H4 (cell line): ENCODE results near the gene TXNRD1. TPM values are rescaled to one million over a fixed set of nuclear protein-coding genes. Genes with fewer than 3 reads are reported as not detected.
A peak's percentile ranks its signal among the peaks of the same experiment; 100 is the strongest.
"Not testable (repeated sequence)": the region's sequence is repeated elsewhere in the genome, so short reads cannot be mapped to it uniquely, and the experiment has no call there.

ENCODE experiments used
- DNase-seq: peaks from one replicate; pipeline ENCODE4 v3.0.0-alpha.2; 2015; ENCODE audit warnings: low spot score
- total RNA-seq: library from RNA; depleted of rRNA; stranded (reverse); fragments of >200 nt; shearing (Covaris generic); gene quantifications from 2 replicates; pipeline ENCODE4 v1.2.3, GENCODE V29; 2014

Gene TXNRD1
- total RNA-seq, 1 experiment from 2014 or later: 701 TPM

- no peak for DNase-seq
Observed at GRCh38 chr12:104237930-104238329, 22.4 kb downstream of the TXNRD1 start.

DNA sequence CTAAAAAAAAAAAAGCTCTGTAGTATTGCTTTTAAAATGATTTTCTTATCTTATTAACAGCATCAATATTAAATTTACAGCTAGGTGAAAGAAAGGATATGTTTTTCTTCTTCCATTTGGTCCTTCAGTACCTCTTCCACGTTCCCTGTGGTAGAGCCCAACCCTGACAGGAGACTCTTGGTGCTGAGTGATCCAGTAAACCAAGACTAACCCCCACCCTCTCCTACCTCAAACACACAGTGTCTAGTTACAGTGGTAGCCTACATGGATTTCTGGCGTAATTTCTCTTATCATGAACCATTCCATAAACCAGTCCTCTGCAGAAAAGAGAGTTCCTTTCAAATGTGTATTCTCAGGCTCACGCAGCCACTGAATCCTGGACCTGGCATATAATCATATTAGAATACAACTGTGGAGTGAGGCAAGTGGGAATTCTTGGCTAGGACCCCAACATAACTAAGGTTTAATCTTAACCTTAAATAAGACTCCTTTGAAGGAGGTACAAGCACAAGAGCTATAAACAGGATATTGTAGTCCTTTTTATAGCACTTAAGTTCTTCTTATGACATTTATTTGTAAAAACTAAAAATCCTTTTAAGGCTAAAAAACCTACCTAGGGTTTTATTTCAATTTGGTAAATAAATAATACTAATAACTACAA lies 27.1 kb downstream of the TXNRD1 start:
- DNase-seq: no peak

GRCh38 chr12:104243551-104243950 lies 28.0 kb downstream of the TXNRD1 start:
- no peak for DNase-seq

DNA sequence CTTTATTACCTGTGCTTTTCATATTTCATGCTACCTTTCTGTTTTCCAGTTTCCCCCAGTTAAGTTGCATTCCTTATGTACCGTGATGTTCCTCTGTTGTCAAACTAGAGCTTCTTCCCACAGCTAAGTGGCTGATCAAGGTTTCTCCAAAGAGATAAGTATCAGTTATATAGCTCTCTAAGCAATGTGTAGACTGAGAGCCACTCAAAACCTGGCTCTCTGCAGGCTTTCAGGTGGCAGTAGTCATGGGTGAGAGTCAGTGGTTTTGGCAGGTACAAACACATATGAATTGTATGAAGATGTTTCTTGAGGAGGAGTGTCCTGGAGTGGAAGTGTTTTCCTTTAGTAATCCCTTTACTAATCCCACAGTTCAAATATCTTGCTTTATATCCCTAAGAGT lies 28.4 kb downstream of the TXNRD1 start:
- no peak for DNase-seq

DNA sequence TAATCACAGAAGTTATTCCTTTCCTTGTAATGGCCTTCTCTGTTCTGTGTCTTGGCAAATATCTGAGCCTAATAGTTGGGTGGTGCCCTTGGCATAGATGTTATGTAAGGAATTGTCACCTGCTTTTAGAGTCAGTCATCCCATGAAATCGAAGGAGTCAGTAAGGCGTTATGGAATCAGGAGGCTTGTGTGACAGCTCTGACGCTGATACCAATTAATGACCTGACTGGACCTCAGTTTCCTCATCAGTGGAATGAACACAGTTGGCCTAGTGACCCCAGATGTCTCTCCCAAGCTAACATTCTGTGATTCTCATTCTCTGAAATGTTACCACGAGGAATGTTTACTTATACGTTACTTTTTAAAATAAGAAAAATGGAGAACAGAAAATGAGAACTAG lies 32.1 kb downstream of the TXNRD1 start:
- no peak for DNase-seq

DNA sequence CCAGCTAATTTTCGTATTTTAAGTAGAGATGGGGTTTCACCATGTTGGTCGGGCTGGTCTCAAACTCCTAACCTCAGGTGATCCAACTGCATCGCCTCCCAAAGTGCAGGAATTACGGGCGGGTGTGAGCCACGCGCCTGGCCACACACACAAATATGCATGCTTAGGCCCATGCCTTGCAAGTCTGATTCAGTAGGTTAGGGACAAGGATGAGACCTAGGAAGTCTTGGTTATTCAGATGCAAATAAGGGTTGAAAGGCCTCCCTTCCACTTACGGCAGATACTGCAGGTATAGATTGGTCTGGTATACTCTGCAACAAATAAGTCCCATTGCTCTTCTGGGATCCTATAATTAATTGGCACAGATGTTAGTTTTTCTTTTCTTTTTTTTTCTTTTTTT lies 32.9 kb downstream of the TXNRD1 start:
- no peak for DNase-seq

DNA sequence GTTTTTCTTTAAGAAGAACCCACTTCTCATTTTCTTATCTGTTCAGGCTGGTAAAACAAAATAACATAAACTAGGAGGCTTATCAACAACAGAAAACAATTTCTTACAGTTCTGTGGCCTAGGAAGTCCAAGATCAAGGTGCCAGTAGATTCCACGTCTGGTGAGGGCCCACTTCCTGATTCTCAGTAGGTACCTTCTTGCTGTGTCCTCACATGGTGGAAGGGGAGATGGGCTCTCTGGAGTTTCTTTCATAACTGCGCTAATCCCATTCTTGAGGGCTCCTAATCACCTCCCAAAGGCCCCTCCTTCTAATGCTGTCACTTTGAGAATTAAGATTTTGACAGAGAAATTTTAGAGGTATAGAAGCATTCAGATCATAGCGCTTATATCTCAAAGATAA lies 33.4 kb downstream of the TXNRD1 start:
- DNase-seq: no peak

GRCh38 chr12:104249898-104250297 lies 34.3 kb downstream of the TXNRD1 start:
- no peak for DNase-seq

DNA sequence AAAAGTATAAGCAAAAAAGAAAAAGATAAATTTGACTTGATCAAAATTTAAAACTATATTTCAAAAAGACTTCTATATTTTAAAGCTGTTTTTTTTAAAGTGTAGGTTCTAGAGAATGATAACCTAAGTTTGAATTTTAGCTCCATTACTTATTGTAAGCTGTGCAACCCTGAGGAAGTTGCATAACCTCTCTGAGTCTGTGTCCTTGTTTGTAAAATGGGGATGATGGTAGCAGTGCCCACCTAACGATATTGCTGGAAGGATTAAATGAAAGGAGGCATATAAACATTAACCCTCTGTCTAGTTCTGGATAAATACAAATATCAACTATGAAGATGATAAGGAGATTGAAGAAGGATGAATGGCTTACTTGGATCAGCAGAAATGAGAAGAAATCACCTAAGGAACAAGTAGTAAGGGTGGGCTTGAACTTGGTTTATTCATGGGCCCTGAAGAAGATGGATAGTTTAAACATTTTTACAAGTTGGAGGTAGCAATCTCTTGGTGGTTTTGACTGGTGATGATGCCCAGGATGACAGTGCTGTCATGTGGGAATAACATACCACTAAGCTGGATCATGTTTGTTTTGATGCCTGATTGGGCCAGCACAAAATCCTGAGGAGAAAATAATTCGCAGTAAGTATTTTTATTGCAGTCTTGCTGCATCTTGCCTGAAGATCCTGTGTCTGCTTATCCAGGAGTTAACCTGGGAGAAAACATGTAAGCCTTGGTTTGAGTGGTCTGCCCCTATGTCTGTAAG lies 35.0 kb downstream of the TXNRD1 start:
- no peak for DNase-seq

DNA sequence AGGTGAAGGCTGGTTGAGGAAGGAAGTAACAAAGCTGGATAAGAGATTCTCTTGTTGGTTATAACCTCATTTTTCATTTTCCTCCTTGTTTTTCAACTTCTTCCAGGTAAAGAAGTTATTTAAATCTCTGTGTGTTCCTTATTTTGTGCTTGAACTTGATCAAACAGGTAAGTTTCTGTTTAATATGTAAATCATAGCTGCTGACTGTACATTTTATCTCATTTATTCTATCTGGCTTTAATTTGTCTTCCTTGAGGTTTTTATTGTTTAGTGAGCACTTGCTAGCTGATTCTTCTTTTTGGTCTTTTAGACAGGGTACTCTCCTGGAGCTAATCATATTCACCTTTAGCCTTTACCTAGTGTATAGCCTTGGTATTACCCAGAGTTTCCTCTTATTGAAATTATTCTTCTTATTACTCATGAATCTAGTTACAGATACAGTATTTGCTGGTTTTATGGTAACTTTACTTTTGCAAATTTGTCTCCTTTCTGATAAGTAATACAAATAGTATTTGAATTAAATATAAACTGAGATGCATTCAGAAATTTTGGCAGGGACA lies 42.4 kb downstream of the TXNRD1 start:
- DNase-seq: no peak

DNA sequence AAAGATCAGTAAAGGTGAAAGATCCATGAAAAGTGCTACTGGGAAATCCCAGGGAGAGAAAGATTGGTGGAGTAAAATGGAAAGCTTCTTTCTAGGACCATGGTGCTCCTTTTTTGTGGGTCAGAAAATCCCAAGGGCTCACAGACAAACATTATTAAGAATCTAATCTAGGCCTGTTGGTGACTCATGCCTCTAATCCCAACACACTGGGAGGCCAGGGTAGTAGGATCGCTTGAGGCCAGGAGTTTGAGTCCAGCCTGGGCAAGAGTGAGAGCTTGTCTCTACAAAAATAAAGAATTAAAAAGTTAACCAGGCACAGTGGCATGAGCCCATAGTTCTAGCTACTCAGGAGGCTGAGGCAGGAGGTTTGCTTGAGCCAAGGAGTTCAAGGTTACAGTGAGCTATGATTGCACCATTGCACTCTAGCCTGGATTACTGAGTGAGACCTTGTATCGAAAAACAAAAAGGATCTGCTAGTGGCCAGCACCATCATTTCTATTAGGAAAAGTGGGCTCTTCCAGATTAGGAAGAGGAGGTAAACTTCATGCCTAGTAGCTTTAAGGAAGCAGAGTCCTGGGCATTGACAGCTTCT lies 43.0 kb downstream of the TXNRD1 start:
- DNase-seq: no peak

DNA sequence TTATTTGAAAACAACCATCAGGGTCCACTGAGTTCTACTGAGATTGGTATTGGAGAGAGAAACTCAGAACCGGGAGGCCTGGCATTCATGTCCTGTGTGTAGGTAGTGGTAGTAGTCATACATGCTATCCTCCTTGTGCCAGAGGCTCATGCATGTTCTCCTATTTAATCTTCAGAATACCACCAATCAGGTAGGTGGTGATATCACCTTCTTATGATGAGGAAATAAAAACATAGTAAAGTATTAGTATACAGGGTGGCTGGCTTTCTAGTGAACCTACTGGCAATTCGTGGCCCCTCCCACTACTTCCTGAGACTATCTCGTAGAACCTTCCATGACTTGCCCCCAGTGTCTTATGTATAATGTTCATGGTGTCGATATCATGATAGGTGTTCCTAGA lies 47.4 kb downstream of the TXNRD1 start:
- DNase-seq: no peak

GRCh38 chr12:104263580-104264358 lies 48.2 kb downstream of the TXNRD1 start:
- no peak for DNase-seq

DNA sequence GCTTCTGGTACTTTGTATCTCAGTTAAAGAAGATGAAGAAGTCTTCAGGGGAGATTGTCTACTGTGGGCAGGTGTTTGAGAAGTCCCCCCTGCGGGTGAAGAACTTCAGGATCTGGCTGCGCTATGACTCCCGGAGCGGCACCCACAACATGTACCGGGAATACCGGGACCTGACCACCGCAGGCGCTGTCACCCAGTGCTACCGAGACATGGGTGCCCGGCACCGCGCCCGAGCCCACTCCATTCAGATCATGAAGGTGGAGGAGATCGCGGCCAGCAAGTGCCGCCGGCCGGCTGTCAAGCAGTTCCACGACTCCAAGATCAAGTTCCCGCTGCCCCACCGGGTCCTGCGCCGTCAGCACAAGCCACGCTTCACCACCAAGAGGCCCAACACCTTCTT lies 49.9 kb downstream of the TXNRD1 start:
- not testable (repeated sequence) for DNase-seq

DNA sequence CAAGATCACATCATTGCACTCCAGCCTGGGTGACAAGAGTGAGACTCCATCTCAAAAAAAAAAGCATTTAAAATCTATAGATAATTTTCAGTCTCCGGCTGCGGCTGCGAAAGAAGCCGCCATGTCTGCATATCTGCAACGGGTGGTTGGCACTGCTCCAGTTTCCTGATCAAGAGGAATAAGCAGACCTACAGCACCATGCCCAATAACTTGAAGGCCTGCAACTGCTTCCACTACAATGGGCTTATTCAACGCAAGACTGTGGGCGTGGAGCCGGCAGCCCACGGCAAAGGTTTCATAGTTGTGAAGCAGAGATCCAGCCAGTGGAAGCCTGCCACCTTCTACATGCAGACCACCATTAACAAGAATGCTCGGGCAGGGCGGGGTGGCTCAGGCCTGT lies 57.4 kb downstream of the TXNRD1 start:
- DNase-seq: no peak

DNA sequence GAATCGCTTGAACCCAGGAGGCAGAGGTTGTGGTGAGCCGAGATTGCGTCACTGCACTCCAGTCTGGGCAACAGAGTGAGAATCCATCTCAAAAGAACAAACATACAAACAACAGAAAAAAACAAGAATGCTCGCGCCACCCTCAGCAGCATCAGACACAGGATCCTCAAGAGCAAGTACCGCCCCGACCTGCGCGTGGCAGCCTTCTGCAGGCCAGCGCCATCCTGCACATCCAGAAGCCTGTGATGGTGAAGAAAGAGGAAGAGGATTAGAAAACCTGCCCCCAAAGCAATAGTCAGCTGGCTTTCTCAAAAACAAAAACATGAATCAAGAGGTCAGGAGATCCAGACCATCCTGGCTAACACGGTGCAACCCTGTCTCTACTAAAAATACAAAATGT lies 57.9 kb downstream of the TXNRD1 start:
- no peak for DNase-seq

- DNase-seq: no peak
Observed at GRCh38 chr12:104274811-104275210, 59.2 kb downstream of the TXNRD1 start.

DNA sequence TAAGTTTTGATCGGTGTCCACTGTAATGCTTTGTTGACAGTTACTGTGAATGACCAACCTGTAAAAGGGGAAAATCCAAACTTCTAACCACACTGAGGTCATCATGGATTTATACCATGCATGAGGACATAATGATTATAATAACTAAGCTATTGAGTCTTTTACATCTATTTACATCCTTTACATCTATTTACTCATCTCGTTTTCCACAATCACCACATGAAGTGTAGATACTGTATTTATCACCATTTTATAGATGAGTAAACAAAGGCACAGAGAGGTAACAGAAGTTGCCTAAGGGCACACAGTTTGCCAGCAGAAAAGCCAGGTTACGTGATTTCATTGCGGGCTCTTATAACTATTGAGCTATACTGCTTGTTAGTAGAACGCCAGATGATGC lies 60.1 kb downstream of the TXNRD1 start:
- DNase-seq: no peak

- no peak for DNase-seq
Observed at GRCh38 chr12:104276273-104277131, 60.9 kb downstream of the TXNRD1 start.

DNA sequence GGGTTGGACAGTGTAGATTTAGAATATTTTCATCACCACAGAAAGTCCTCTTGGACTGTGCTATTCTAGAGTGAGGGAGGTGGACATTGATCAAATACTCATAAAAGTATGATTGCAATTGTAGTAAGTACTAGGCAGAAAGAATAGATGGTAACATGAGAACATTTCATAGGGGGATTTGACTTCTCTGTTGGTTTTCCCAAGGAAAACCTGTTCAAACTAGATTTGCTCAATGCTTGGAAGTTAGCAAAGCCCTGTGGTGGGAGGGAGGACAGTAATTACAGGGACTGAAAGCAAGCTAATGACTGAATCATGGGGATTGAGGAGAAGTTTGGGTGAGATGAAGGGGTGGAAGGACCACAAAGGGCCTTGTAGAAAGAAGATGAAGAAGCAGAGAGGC lies 63.6 kb downstream of the TXNRD1 start:
- peak; percentile 53 for DNase-seq

GRCh38 chr12:104280111-104280510 lies 64.5 kb downstream of the TXNRD1 start:
- DNase-seq: no peak
